Kidney (tissue), 14 donors: Measurements from ENCODE around the gene MGP. TPM values are rescaled to one million over a fixed set of nuclear protein-coding genes. Genes with fewer than 3 reads are reported as not detected.

Experiments
- DNase-seq, 5 donors: peaks; one replicate each; pipeline ENCODE4 v3.0.0-alpha.2; 2013 to 2020
- FAIRE-seq: peaks from 2 replicates; lab custom pipeline; 2012; peaks lifted over from hg19 to GRCh38; lab: Jason Lieb, UNC
- H3K27ac ChIP-seq, 2 donors: one replicate each; pipeline ENCODE4 v1.7.0; 2013; ENCODE audit warnings: low read depth in 2 of 2, low read length in 2 of 2, inconsistent platforms in 1 of 2
- H3K27me3 ChIP-seq: one replicate; pipeline ENCODE4 v1.7.1; 2013; ENCODE audit warnings: low read length, inconsistent platforms; ENCODE audit not compliant: control insufficient read depth, insufficient read depth
- H3K36me3 ChIP-seq, 3 donors: one replicate each; pipeline versions ENCODE4 v1.7.0 to v1.7.1; 2013; ENCODE audit warnings: low read length in 3 of 3, control low read depth in 1 of 3, inconsistent platforms in 1 of 3; ENCODE audit not compliant: insufficient read depth in 3 of 3, control insufficient read depth in 2 of 3
- H3K4me1 ChIP-seq, 3 donors: one replicate each; pipeline versions ENCODE4 v1.7.0 to v1.7.1; 2013; ENCODE audit warnings: low read length in 3 of 3, inconsistent platforms in 1 of 3, low read depth in 1 of 3; ENCODE audit not compliant: control insufficient read depth in 2 of 3, insufficient read depth in 2 of 3
- H3K4me3 ChIP-seq, 3 donors: one replicate each; pipeline versions ENCODE4 v1.7.0 to v1.8.1; 2013; ENCODE audit warnings: low read length in 3 of 3, control low read depth in 1 of 3, inconsistent platforms in 1 of 3
- H3K9ac ChIP-seq, 3 donors: one replicate each; pipeline versions ENCODE4 v1.7.0 to v1.7.1; 2013; ENCODE audit warnings: low read length in 3 of 3, control low read depth in 1 of 3, inconsistent platforms in 1 of 3
- H3K9me3 ChIP-seq, 3 donors: one replicate each; pipeline versions ENCODE4 v1.7.0 to v1.7.1; 2013; ENCODE audit warnings: low read length in 3 of 3, control low read depth in 1 of 3, inconsistent platforms in 1 of 3; ENCODE audit not compliant: control insufficient read depth in 2 of 3, insufficient read depth in 1 of 3
- intact Hi-C: fragments of 100-400 bp; cut with DNase I; formaldehyde crosslinking; loops from one replicate; pipeline ENCODE4 v1.11.1; 2022
- polyA plus RNA-seq: library from polyadenylated mRNA; stranded (reverse); fragments of 350-450 nt; fragmentation: Illumina TruSeq; extraction: RNeasy Lipid Tissue Mini Kit (QIAGEN cat#74804); gene quantifications from one replicate; pipeline ENCODE4 v1.2.3, GENCODE V29; 2014; ENCODE audit warnings: low read depth, low replicate concordance; ENCODE audit not compliant: insufficient read depth
- total RNA-seq: library from RNA; stranded (reverse); fragmentation: NEBNext Ultra II Directional; extraction: Animal tissue kit (Norgen Biotek cat#: 25700); gene quantifications from one replicate; pipeline ENCODE4 v1.2.1, GENCODE V29; 2021
- TF ChIP-seq, protein P1 (sequence below): IDR thresholded peaks from 3 replicates; pipeline ENCODE4 v1.5.1; 2012; ENCODE audit warnings: mild to moderate bottlenecking, moderate library complexity, borderline replicate concordance; ENCODE audit not compliant: insufficient read depth; ENCODE audit errors: extremely low read depth
- donor health status: control.
- donor health status: control.
- donor health status: control.
- donor health status: control.
- donor health status: control.
- donor health status: DM: yes; HTN: yes; CAD: no.
- donor health status: Normal renal cell carcinoma (clear cell type).

Gene MGP
- total and polyA plus RNA-seq, 2 donors from 2014 or later = 745 to 811 TPM

DNA sequence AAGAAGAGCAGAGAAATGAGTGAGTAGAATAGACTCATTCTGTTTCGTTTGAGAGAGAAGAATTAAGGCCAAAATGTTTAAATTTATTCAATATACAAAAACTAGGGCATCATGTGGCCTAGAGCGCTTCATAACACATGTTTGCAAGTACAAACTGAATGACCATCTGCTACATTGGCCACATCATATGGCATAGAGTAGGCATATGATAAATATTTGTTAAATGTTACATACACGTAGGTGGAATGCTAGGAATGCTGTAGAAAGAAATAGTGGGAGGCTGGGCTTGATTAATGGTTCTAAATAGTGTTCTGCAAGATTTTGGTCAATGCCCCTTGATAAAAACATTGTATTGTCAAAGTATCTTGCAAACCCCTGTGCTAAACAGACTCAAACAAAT is 10.8 kb downstream of the MGP start:
- intact Hi-C loops = no loop called here
- no peak overlapping the region for H3K27ac ChIP-seq
- no peak overlapping the region for H3K9ac ChIP-seq
- H3K4me1 ChIP-seq = no peaks in the 10 kb centered on the region
- no peaks in the 10 kb centered on the region for H3K27me3 ChIP-seq
- FAIRE-seq (no peak), DNase-seq (no peak)
- TF ChIP-seq, protein P1, sequence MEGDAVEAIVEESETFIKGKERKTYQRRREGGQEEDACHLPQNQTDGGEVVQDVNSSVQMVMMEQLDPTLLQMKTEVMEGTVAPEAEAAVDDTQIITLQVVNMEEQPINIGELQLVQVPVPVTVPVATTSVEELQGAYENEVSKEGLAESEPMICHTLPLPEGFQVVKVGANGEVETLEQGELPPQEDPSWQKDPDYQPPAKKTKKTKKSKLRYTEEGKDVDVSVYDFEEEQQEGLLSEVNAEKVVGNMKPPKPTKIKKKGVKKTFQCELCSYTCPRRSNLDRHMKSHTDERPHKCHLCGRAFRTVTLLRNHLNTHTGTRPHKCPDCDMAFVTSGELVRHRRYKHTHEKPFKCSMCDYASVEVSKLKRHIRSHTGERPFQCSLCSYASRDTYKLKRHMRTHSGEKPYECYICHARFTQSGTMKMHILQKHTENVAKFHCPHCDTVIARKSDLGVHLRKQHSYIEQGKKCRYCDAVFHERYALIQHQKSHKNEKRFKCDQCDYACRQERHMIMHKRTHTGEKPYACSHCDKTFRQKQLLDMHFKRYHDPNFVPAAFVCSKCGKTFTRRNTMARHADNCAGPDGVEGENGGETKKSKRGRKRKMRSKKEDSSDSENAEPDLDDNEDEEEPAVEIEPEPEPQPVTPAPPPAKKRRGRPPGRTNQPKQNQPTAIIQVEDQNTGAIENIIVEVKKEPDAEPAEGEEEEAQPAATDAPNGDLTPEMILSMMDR = no peak
- H3K4me3 ChIP-seq = no peak overlapping the region
- no peaks in the 10 kb centered on the region for H3K9me3 ChIP-seq
- no peaks in the 10 kb centered on the region for H3K36me3 ChIP-seq

DNA sequence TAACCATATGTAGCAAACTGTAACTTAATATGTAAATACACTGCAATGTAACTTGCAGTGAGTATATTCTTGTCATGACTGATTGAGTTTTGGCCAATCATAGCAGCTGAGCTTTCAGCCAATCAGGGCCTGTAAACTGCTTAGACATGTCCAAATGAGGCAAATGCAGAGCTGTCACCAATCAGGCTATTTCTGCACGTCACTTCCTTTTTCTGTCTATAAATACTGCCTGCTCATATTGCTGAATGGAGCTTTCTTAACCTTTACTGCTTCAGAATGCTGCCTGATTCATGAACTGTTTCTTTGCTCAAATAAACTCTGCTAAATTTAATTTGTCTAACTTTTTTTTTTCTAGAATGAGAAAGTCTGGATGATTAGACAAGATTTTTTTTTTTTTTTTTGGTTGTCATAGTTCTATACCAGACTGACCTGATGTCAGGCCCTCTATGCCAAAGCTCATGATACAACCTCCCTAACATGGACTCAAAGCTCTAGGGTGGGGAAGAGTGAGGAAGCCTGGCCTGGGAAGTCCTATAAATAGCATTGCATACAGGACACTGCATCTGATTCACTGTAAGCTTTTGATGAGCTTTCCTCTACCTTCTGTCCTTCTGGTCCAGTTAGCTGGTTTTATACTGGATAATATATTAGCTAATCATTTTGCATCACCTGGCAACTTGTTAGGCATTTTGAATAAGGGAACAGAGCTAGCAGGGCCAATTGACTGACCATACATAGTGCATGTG is 12.0 kb downstream of the MGP start:
- no peaks in the 10 kb centered on the region for H3K9me3 ChIP-seq
- H3K27ac ChIP-seq = no peak overlapping the region
- H3K36me3 ChIP-seq = no peaks in the 10 kb centered on the region
- no peaks in the 10 kb centered on the region for H3K27me3 ChIP-seq
- H3K9ac ChIP-seq = no peak overlapping the region
- H3K4me3 ChIP-seq = no peak overlapping the region
- DNase-seq (no peak), FAIRE-seq (no peak)
- no peaks in the 10 kb centered on the region for H3K4me1 ChIP-seq
- intact Hi-C loops = no loop called here
- TF ChIP-seq, protein P1 = no peak

DNA sequence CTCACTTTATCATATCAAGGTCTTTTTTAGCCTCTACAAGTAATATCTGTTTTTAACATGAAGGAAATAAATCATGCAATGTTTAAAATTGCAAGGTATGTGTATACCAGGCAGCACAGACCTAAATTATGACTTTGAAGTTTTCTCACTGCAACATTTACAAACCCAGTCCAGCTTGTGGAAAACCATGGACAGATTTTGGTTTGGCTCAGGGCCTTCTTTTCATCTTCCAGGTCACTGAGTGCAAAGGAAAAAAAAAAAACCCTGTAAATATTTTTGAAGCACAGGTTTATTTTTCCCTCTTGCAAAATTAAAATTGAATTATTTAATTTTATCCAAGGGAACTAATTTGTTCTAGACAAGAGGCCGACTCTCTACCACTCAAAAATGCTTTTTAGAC is 13.8 kb downstream of the MGP start:
- Histone ChIP-seq H3K4me3 (no peak overlapping the region), H3K9me3 (no peaks in the 10 kb centered on the region), H3K4me1 (no peaks in the 10 kb centered on the region), H3K9ac (no peak overlapping the region), H3K27me3 (no peaks in the 10 kb centered on the region), H3K27ac (no peak overlapping the region), H3K36me3 (no peaks in the 10 kb centered on the region)
- FAIRE-seq (no peak), DNase-seq (no peak)
- intact Hi-C loops = no loop called here
- TF ChIP-seq, protein P1 = no peak
